ENCODE measurements around the gene LRRC59.

Gene LRRC59

DNA sequence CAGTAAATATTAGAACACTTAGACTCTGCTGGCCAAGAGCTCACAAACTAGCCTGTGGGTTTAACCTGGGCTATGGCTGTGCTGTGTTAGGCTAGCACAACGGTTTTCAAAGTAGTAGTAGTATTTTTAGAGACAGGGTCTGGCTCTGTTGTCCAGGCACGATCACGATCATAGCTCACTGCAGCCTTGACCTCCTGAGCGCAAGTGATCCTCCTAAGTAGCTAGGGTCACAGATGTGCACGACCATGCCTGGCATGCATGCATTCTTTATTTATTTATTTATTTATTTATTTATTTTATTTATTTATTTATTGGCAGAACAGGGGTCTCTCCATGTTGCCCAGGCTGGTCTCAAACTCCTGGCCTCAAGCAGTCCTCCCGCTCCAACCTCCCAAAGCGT lies 34.7 kb downstream of the LRRC59 start:
- no peak for DNase-seq

DNA sequence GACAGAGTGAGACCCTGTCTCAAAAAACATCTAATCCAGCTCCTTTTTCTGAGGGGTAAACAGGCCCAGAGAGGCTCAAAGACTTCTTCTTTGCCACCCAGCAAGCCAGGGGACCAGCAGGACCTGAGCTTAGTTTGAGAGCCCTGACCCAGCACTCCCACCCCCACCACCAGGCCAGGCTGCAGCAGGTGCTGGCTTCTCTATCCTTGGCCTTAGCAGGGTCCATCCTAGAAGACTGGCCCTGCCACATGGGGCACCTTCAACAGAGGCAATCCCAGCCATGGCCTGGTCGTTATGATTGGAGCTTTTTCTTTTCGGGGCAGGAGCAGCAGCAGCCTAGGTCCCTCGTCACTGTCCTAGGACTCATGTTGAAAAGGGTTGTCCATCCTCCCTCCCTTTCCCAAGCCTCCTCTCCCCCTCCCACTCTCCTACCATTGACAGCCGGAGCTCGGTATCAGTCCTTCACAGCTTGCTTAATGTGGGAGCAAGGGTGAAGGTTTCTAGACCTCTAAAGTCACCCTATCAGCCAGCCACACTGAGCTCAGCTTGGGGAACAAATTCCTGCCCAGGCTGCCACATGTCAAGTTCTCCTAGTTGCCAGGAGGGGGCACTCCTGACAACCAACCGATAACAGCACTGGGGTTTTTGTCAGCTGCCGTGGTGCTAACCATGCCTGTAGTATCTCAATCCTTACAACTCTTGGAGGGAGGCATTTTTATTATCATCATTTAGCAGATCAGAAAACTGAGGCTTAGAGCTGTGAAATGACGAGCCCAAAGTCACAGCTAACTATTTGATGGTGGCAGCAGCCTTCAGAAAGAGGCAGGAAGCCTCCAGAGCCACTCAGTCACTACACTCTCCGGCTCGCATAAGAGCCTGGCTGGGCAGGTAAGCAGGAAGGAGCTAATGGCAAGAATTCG lies 35.5 kb downstream of the LRRC59 start:
- DNase-seq, result peak in 30 of 56 donors; percentile 7 to 67 (median 30)

- DNase-seq, result no peak
These were observed 36.7 kb downstream of the LRRC59 start for GRCh38 chr17:50360486-50361115.

DNA sequence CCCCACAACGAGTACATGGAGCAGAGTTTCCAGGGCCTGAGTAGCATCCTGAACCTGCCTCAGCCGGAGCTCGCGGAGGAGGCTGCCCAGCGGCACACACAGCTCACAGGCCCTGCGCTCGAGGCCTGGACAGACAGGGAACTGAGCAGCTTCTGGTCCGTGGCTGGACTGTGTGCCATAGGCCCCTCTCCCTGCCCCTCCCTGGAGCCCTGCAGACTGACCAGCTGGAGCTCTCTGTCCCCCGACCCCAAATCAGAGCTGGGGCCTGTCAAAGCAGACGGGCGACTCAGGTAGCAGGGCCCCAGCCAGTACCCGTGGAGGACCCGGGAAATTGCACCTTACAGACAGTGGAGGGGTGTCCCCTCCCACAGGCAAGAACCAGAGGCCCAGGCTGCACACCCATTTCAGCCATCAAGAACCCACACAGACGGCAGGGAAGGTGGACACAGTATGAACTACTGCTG lies 37.3 kb downstream of the LRRC59 start:
- no peak for DNase-seq

GRCh38 chr17:50359005-50359699 lies 38.2 kb downstream of the LRRC59 start:
- DNase-seq, result no peak

DNA sequence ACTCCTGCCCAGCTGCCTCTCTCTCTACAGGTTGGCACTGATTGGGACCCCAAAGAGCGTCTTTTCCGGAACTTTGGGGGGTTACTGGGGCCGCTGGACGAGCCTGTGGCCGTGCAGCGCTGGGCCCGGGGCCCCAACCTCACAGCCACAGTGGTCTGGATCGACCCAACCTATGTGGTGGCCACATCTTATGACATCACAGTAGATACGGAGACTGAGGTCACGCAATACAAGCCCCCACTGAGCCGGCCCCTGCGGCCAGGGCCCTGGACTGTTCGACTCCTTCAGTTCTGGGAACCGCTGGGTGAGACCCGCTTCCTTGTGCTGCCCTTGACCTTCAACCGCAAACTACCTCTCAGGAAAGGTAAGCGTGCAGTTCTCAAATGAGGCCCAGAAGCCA lies 39.1 kb downstream of the LRRC59 start:
- DNase-seq, result no peak

GRCh38 chr17:50356892-50357510 lies 40.3 kb downstream of the LRRC59 start:
- no peak for DNase-seq

DNA sequence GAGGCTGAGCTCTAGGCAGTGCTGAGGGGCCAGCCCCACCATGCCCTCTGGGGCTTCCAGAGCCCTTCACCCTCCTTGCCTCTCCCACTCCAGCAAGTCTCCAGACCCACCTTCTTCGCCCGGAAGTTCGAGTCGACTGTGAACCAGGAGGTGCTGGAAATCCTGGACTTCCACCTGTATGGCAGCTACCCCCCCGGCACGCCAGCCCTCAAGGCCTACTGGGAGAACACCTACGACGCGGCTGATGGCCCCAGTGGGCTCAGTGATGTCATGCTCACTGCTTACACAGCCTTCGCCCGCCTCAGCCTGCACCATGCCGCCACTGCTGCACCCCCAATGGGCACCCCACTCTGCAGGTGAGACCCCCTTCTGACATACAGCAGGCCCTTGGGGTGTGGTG lies 40.9 kb downstream of the LRRC59 start:
- DNase-seq, result no peak

- DNase-seq, result no peak
These were observed 41.5 kb downstream of the LRRC59 start for GRCh38 chr17:50355701-50356341.

DNA sequence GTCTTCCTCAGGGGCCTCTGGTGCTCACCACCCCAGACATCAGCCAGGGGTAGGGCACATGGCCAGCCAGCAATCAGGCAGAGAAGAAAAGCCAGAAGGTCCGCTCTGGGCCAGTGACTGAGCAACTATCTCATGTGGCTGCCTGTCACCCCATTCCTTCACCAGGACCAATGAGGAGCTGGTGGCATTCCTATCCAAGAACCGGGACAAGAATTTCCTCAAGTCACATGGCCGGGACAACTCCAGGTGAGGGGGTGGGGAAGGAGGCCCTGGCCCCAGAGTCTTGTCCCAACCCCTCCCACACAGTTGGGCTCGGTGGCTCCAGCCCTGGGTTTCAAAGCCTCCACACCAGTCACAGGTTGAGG lies 42.0 kb downstream of the LRRC59 start:
- DNase-seq, result no peak

- no peak for DNase-seq
These were observed 42.5 kb downstream of the LRRC59 start for GRCh38 chr17:50354776-50355175.

GRCh38 chr17:50354198-50354597 lies 43.1 kb downstream of the LRRC59 start:
- no peak for DNase-seq

DNA sequence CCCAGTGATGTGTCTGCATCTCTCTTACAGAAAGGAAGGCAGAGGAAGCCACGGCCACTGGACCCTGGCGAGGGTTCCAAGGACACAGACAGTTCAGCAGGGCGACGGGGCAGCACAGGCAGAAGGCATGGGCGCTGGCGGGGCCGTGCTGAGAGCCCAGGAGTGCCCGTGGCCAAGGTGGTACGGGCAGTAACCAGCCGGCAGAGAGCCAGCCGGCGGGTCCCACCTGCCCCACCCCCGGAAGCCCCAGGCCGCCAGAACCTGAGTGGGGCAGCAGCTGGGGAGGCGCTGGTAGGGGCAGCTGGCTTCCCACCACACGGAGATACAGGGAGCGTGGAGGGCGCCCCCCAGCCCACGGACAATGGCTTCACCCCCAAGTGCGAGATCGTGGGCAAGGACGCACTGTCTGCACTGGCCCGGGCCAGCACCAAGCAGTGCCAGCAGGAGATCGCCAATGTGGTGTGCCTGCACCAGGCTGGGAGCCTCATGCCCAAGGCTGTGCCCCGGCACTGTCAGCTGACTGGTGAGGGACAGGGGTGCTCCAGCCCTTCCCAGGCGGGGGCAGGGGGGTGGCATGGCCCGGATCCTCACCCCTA lies 43.6 kb downstream of the LRRC59 start:
- DNase-seq, result no peak

GRCh38 chr17:50352693-50353599 lies 44.4 kb downstream of the LRRC59 start:
- no peak for DNase-seq

DNA sequence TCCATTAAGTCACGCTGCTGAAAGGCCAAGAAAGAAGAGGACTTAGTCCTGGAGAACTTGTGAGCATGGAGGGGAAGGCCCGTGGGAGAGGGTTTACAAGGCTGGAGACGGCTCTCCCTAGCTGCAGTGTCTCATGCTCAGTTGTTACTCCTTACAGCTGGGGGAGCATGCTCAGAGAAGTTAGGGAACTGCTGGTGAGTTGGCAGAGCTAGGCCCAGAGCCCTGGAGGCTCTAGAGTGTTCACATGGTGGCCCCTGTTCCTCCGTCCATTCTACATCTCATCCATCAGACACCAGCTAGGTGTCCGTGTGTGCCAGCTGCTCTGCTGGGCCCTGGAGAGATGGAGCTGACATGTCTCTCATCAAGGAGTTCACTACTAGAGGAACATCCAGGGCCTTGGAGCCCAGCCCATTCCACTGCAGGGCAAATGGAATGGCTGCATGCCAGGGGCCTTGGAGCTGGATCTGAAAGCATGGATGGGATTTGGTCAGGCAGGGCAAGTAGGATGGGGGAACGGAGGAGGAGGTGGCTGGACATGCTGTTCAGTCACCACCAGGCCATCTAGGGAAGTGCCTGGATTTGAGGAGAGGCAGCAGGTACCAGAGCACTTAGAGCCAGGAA lies 45.1 kb downstream of the LRRC59 start:
- no peak for DNase-seq

- DNase-seq, result no peak
These were observed 46.6 kb downstream of the LRRC59 start for GRCh38 chr17:50350733-50351132.

DNA sequence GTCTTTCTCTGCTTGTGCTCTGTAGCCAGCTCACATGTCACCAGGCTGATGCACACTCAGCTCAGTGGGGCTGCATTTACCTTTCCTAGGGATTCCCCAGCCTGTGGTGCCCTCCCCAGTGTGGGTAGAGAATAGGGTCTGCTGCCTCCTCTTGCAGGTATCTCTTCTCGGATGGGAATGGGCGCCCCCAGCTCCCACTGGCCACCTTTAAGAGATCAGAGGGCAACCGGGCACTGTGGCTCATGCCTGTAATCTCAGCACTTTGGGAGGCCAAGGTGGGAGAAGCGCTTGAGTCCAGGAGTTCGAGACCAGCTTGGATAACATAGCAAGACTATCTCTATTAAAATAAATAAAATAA lies 48.1 kb downstream of the LRRC59 start:
- DNase-seq, result no peak

GRCh38 chr17:50348522-50349242 lies 48.6 kb downstream of the LRRC59 start:
- no peak for DNase-seq

DNA sequence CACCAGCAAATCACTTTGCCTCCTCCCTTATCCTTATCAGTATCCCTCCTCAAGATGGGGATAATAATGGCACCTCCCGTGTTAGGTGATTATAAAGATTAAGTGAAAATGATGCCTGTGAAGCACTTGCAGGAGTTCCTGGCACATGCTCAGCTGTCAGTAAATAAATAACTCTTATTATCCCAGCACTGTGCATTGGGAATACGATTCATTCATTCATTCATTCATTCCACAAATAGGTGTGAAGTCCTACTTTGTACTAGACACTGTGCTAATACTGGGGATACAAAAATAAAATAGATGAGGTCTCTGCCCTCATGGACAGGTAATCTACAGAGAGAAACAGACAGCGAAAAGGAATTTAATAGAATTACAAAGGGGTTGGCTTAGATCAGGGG lies 49.4 kb downstream of the LRRC59 start:
- DNase-seq, result no peak

Data from amygdala (tissue), 56 donors.